Upper lobe of left lung (tissue), 4 donors: ENCODE measurements around the gene LYZL6.

Experiments
- EP300 ChIP-seq, 4 donors: sonication (generic); formaldehyde crosslinking; IDR thresholded peaks; one replicate each; pipeline ENCODE4 v1.5.1; 2017; ENCODE audit warnings: antibody characterized with exemption in 4 of 4, control low read depth in 2 of 4
- POLR2A ChIP-seq, 4 donors: fragments of 450-650 bp; IDR thresholded peaks; one replicate each; pipeline ENCODE4 v1.5.1; 2016 to 2017; ENCODE audit warnings: antibody characterized with exemption in 4 of 4, mild to moderate bottlenecking in 2 of 4
- POLR2AphosphoS5 ChIP-seq, 2 donors: sonication (generic); formaldehyde crosslinking; IDR thresholded peaks; one replicate each; pipeline ENCODE4 v1.5.1; 2017; ENCODE audit warnings: antibody characterized with exemption in 2 of 2
- TF ChIP-seq, protein P1 (sequence below), 6 experiments: fragments of 450-650 bp in 4 of 6; fragments of 200-600 bp in 2 of 6; sonication (generic) in 2 of 6; IDR thresholded peaks; one replicate each; pipeline ENCODE4 v1.5.1; 2016 to 2019; ENCODE audit warnings: antibody characterized with exemption in 6 of 6

DNA sequence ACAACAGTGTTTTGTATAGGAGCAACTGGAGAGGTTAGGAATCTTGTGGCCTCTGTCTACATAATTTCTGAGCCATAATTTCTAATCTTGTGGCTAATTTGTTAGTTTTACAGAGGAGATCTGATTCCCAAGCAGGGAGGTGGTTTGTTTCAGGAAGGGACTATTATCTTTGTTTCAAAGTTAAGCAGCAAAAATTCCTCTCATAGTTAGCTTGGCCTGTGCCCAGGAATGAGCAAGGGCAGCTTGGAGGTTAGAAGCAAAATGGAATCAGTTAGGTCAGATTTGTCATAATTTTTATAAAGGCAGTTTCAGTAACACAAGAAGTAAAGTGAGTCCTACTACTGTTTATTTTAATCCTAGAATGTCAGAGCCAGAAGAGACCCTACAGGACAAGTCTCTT lies 10.9 kb downstream of the LYZL6 start:
- TF ChIP-seq, protein P1, sequence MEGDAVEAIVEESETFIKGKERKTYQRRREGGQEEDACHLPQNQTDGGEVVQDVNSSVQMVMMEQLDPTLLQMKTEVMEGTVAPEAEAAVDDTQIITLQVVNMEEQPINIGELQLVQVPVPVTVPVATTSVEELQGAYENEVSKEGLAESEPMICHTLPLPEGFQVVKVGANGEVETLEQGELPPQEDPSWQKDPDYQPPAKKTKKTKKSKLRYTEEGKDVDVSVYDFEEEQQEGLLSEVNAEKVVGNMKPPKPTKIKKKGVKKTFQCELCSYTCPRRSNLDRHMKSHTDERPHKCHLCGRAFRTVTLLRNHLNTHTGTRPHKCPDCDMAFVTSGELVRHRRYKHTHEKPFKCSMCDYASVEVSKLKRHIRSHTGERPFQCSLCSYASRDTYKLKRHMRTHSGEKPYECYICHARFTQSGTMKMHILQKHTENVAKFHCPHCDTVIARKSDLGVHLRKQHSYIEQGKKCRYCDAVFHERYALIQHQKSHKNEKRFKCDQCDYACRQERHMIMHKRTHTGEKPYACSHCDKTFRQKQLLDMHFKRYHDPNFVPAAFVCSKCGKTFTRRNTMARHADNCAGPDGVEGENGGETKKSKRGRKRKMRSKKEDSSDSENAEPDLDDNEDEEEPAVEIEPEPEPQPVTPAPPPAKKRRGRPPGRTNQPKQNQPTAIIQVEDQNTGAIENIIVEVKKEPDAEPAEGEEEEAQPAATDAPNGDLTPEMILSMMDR (IDR thresholded peaks at IDR 0.05), result no peak
- no peak for TF ChIP-seq POLR2A (IDR thresholded peaks at IDR 0.05)
- TF ChIP-seq EP300 (IDR thresholded peaks at IDR 0.05), result no peak
- no peak for TF ChIP-seq POLR2AphosphoS5 (IDR thresholded peaks at IDR 0.05)
